Subcutaneous adipose tissue (tissue), 4 donors: ENCODE measurements around the gene PVR. TPM values are rescaled to one million over a fixed set of nuclear protein-coding genes. Genes with fewer than 3 reads are reported as not detected.

Experiments used
- CTCF ChIP-seq: fragments of 450-650 bp; IDR thresholded peaks from one replicate; pipeline ENCODE4 v1.5.1; 2016; ENCODE audit warnings: low read depth, mild to moderate bottlenecking, control low read depth, antibody characterized with exemption, moderate library complexity
- total RNA-seq, 4 donors: library from RNA; depleted of rRNA; stranded (reverse); fragments of >200 nt; gene quantifications; one replicate each; pipeline ENCODE4 v1.1.0, GENCODE V29; 2016

PVR gene
- total RNA-seq, 4 donors from 2014 or later = 9.5 to 15.0 (median 10.4) TPM

GRCh38 chr19:44694184-44694579 is 50.5 kb downstream of the PVR start:
- TF ChIP-seq CTCF = no peak

- no peak for TF ChIP-seq CTCF
Observed at GRCh38 chr19:44696939-44697669, 53.4 kb downstream of the PVR start.

- no peak for TF ChIP-seq CTCF
Observed at GRCh38 chr19:44697670-44698034, 53.9 kb downstream of the PVR start.

- TF ChIP-seq CTCF = no peak
Observed at GRCh38 chr19:44698492-44699201, 54.9 kb downstream of the PVR start, which contains the start of gene CEACAM16. Gene CEACAM16 (plus strand): TSS chr19:44699151. CDS start chr19:44701457, 2,306 bp downstream.

GRCh38 chr19:44700547-44700946 is 56.8 kb downstream of the PVR start:
- no peak for TF ChIP-seq CTCF

- TF ChIP-seq CTCF = no peak
Observed at GRCh38 chr19:44701228-44701627, 57.5 kb downstream of the PVR start.

- TF ChIP-seq CTCF = no peak
Observed at GRCh38 chr19:44702551-44703176, 59.0 kb downstream of the PVR start.
